Astrocyte (in vitro differentiated cells and primary cell): ENCODE measurements around the gene FOS.

ENCODE experiments used
- CTCF ChIP-seq: IDR thresholded peaks from 2 replicates; pipeline ENCODE4 v1.5.1; 2011; ENCODE audit warnings: low read depth, mild to moderate bottlenecking, inconsistent platforms, low read length, moderate library complexity; ENCODE audit not compliant: insufficient read depth
- EZH2 ChIP-seq: IDR thresholded peaks from 2 replicates; pipeline ENCODE4 v1.6.1; 2012; ENCODE audit warnings: mild to moderate bottlenecking, low read length, inconsistent platforms; ENCODE audit not compliant: insufficient read depth

- no peak for TF ChIP-seq EZH2
- TF ChIP-seq CTCF, result no peak
Observed at GRCh38 chr14:75278422-75279152, at the start of gene FOS.
